ENCODE data around the gene TRMU.

DNA sequence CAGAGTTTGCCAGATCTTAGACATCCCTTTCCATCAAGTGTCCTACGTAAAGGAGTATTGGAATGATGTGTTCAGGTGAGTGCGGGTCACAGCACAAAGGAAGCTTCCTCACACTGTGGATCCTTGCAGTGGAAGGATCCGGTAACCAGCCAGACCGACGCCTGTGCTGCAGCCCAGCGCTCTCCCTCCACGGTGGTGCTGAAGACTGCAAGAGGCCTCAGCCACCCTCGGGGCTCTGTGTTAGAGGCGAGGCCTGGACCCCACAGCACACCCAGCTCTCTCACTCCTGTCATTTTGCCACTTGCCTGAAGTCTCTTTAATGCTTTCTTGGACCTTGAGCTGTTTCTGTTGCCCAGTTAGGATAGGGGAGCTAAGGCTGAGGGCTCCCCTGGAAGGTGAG is 2.4 kb downstream of the TRMU start:
- TF ChIP-seq, protein P1, sequence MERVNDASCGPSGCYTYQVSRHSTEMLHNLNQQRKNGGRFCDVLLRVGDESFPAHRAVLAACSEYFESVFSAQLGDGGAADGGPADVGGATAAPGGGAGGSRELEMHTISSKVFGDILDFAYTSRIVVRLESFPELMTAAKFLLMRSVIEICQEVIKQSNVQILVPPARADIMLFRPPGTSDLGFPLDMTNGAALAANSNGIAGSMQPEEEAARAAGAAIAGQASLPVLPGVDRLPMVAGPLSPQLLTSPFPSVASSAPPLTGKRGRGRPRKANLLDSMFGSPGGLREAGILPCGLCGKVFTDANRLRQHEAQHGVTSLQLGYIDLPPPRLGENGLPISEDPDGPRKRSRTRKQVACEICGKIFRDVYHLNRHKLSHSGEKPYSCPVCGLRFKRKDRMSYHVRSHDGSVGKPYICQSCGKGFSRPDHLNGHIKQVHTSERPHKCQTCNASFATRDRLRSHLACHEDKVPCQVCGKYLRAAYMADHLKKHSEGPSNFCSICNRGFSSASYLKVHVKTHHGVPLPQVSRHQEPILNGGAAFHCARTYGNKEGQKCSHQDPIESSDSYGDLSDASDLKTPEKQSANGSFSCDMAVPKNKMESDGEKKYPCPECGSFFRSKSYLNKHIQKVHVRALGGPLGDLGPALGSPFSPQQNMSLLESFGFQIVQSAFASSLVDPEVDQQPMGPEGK (CRISPR knock-in tag; IDR thresholded peaks at IDR 0.05; ENCODE audit: borderline replicate concordance): no peak
- TF ChIP-seq ESRRG (CRISPR knock-in tag; IDR thresholded peaks at IDR 0.05) (no peak), TOX (CRISPR knock-in tag; IDR thresholded peaks at IDR 0.05; ENCODE audit: borderline replicate concordance) (no peak), ISL1 (CRISPR knock-in tag; IDR thresholded peaks at IDR 0.05) (no peak), ZC3H10 (CRISPR knock-in tag; IDR thresholded peaks at IDR 0.05) (no peak)
- TF ChIP-seq, protein P2, sequence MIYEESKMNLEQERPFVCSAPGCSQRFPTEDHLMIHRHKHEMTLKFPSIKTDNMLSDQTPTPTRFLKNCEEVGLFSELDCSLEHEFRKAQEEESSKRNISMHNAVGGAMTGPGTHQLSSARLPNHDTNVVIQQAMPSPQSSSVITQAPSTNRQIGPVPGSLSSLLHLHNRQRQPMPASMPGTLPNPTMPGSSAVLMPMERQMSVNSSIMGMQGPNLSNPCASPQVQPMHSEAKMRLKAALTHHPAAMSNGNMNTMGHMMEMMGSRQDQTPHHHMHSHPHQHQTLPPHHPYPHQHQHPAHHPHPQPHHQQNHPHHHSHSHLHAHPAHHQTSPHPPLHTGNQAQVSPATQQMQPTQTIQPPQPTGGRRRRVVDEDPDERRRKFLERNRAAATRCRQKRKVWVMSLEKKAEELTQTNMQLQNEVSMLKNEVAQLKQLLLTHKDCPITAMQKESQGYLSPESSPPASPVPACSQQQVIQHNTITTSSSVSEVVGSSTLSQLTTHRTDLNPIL (CRISPR knock-in tag; IDR thresholded peaks at IDR 0.05; ENCODE audit: low read depth): no peak
- TF ChIP-seq, protein P3, sequence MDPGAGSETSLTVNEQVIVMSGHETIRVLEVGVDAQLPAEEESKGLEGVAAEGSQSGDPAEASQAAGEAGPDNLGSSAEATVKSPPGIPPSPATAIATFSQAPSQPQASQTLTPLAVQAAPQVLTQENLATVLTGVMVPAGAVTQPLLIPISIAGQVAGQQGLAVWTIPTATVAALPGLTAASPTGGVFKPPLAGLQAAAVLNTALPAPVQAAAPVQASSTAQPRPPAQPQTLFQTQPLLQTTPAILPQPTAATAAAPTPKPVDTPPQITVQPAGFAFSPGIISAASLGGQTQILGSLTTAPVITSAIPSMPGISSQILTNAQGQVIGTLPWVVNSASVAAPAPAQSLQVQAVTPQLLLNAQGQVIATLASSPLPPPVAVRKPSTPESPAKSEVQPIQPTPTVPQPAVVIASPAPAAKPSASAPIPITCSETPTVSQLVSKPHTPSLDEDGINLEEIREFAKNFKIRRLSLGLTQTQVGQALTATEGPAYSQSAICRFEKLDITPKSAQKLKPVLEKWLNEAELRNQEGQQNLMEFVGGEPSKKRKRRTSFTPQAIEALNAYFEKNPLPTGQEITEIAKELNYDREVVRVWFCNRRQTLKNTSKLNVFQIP (CRISPR knock-in tag; IDR thresholded peaks at IDR 0.05; ENCODE audit: borderline replicate concordance, low read depth): no peak
